Endothelial cell (in vitro differentiated cells): ENCODE data around the gene ZNF628. TPM values are rescaled to one million over a fixed set of nuclear protein-coding genes. Genes with fewer than 3 reads are reported as not detected.

Source experiments
- DNase-seq: peaks from one replicate; pipeline ENCODE4 v3.0.0; 2021; ENCODE audit warnings: low spot score
- H3K27ac Mint-ChIP-seq: one replicate; pipeline ENCODE4 v1.8.0; 2021; ENCODE audit warnings: mixed read lengths, inconsistent platforms; ENCODE audit not compliant: unreplicated experiment
- H3K27me3 Mint-ChIP-seq: one replicate; pipeline ENCODE4 v1.8.0; 2021; ENCODE audit warnings: mild to moderate bottlenecking, moderate library complexity, mixed read lengths, inconsistent platforms; ENCODE audit not compliant: unreplicated experiment
- H3K36me3 Mint-ChIP-seq: one replicate; pipeline ENCODE4 v1.8.0; 2021; ENCODE audit warnings: mild to moderate bottlenecking, low read depth, mixed read lengths, inconsistent platforms; ENCODE audit not compliant: unreplicated experiment
- H3K4me1 Mint-ChIP-seq: one replicate; pipeline ENCODE4 v1.8.0; 2021; ENCODE audit warnings: mild to moderate bottlenecking, mixed read lengths, inconsistent platforms; ENCODE audit not compliant: unreplicated experiment
- H3K4me3 Mint-ChIP-seq: one replicate; pipeline ENCODE4 v1.8.0; 2021; ENCODE audit warnings: mild to moderate bottlenecking, mixed read lengths, inconsistent platforms; ENCODE audit not compliant: unreplicated experiment
- H3K9me3 Mint-ChIP-seq: one replicate; pipeline ENCODE4 v1.8.0; 2021; ENCODE audit warnings: mixed read lengths, inconsistent platforms; ENCODE audit not compliant: unreplicated experiment
- CTCF ChIP-seq: fragments of 200-600 bp; sonication (generic); IDR thresholded peaks from one replicate; pipeline ENCODE4 v1.5.0; 2021; ENCODE audit warnings: antibody characterized with exemption; ENCODE audit not compliant: unreplicated experiment
- total RNA-seq: library from RNA; stranded (reverse); fragmentation: NEBNext Ultra II Directional; extraction: Animal tissue kit (Norgen Biotek cat#: 25700); gene quantifications from one replicate; pipeline ENCODE4 v1.2.1, GENCODE V29; 2021; ENCODE audit not compliant: unreplicated experiment

ZNF628 gene
- total RNA-seq, 1 donor from 2014 or later, result 8.7 TPM

- peak overlapping the region; percentile 8 for H3K27ac Mint-ChIP-seq
- H3K4me1 Mint-ChIP-seq, result peaks cover 11% of the 10 kb centered on the region
- no peaks in the 10 kb centered on the region for H3K9me3 Mint-ChIP-seq
- peak overlapping the region; percentile 72 for H3K4me3 Mint-ChIP-seq
- H3K36me3 Mint-ChIP-seq, result peaks cover 12% of the 10 kb centered on the region
- peaks cover 27% of the 10 kb centered on the region for H3K27me3 Mint-ChIP-seq
- TF ChIP-seq CTCF, result no peak
- DNase-seq, result no peak
Observed at GRCh38 chr19:55479451-55480230, 3.2 kb downstream of the ZNF628 start.

DNA sequence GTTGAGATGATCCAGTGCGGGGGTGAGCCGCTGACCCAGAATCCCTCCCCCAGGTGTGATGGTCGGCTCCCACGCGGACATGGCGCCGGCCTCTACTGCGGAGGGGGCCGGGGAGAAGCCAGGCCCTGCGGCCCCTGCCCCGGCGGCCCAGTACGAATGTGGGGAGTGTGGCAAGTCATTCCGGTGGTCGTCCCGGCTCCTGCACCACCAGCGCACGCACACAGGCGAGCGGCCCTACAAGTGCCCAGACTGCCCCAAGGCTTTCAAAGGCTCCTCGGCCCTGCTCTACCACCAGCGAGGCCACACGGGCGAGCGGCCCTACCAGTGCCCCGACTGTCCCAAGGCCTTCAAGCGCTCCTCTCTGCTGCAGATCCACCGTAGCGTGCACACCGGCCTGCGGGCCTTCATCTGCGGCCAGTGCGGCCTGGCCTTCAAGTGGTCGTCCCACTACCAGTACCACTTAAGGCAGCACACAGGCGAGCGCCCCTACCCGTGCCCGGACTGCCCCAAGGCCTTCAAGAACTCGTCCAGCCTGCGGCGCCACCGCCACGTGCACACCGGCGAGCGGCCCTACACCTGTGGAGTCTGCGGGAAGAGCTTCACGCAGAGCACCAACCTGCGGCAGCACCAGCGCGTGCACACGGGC is 4.9 kb downstream of the ZNF628 start:
- no peak overlapping the region for H3K27ac Mint-ChIP-seq
- DNase-seq, result no peak

DNA sequence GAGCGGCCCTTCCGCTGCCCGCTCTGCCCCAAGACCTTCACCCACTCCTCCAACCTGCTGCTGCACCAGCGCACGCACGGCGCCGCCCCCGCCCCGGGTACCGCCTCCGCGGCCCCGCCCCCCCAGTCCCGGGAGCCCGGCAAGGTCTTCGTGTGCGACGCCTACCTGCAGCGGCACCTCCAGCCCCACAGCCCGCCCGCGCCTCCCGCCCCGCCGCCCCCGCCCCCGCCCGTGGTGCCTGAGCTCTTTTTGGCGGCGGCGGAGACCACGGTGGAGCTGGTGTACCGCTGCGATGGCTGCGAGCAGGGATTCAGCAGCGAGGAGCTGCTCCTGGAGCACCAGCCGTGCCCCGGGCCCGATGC is 5.4 kb downstream of the ZNF628 start:
- H3K36me3 Mint-ChIP-seq, result peaks cover 16% of the 10 kb centered on the region
- peaks cover 15% of the 10 kb centered on the region for H3K4me1 Mint-ChIP-seq
- DNase-seq, result no peak
- no peak for TF ChIP-seq CTCF
- no peak overlapping the region for H3K27ac Mint-ChIP-seq
- no peaks in the 10 kb centered on the region for H3K9me3 Mint-ChIP-seq
- no peak overlapping the region for H3K4me3 Mint-ChIP-seq
- H3K27me3 Mint-ChIP-seq, result peaks cover 24% of the 10 kb centered on the region

More for the DNA sequence above, 4.9 kb downstream of the ZNF628 start:
- no peak for TF ChIP-seq CTCF
- H3K36me3 Mint-ChIP-seq, result peaks cover 16% of the 10 kb centered on the region
- no peak overlapping the region for H3K4me3 Mint-ChIP-seq
- peaks cover 24% of the 10 kb centered on the region for H3K27me3 Mint-ChIP-seq
- peaks cover 15% of the 10 kb centered on the region for H3K4me1 Mint-ChIP-seq
- H3K9me3 Mint-ChIP-seq, result no peaks in the 10 kb centered on the region

- no peak for DNase-seq
- no peak overlapping the region for H3K27ac Mint-ChIP-seq
- no peaks in the 10 kb centered on the region for H3K9me3 Mint-ChIP-seq
- no peak for TF ChIP-seq CTCF
- H3K36me3 Mint-ChIP-seq, result peaks cover 16% of the 10 kb centered on the region
- peaks cover 20% of the 10 kb centered on the region for H3K4me1 Mint-ChIP-seq
- no peak overlapping the region for H3K4me3 Mint-ChIP-seq
- peaks cover 21% of the 10 kb centered on the region for H3K27me3 Mint-ChIP-seq
Observed at GRCh38 chr19:55482156-55482961, 5.9 kb downstream of the ZNF628 start.
